A172 (cell line): ENCODE results near the gene ZNF593OS. TPM values are rescaled to one million over a fixed set of nuclear protein-coding genes. Genes with fewer than 3 reads are reported as not detected.

Experiments used
- DNase-seq: peaks from one replicate; pipeline ENCODE4 v3.0.0-alpha.2; 2015; ENCODE audit warnings: low spot score
- total RNA-seq: library from RNA; depleted of rRNA; stranded (reverse); fragments of >200 nt; shearing (Covaris generic); gene quantifications from 2 replicates; pipeline ENCODE4 v1.2.3, GENCODE V29; 2014

The ZNF593OS gene
- total RNA-seq, 1 experiment from 2014 or later: not detected

DNA sequence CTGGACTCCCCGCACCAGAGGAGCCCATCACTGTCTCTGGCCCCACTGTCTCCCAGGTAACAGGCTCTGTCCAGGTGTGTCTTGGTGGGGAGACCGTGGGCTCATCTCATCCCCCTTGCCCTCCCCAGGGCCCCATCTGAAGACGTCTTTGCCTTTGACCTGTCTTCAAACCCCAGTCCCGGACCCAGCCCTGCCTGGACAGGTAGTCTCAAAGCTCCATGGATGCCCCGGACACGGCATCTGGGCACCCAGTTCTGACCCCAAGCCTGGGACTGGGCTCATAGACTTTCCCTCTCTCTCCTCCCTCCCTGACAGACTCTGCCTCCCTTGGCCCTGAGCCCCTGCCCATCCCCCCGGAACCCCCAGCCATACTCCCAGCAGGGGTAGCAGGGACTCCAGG lies 12.5 kb upstream of the ZNF593OS start:
- DNase-seq: no peak

DNA sequence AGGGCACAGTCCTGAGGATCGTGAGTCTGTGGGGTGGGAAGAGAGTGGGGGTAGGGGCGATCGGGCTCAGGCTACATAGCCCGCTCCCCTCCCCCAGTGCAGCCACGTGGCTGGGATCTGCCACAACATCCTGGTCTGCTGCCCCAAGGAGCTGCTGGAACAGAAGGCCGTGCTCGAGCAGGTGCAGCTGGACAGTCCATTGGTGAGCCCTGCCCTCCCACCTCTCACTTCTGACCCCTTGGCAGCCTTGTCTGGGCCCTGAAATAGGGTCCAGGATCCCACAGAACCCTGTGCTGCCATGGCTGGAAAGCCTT lies 10.7 kb upstream of the ZNF593OS start:
- no peak for DNase-seq

- peak; percentile 20 for DNase-seq
These were observed 10.2 kb upstream of the ZNF593OS start for GRCh38 chr1:26181586-26182382.

DNA sequence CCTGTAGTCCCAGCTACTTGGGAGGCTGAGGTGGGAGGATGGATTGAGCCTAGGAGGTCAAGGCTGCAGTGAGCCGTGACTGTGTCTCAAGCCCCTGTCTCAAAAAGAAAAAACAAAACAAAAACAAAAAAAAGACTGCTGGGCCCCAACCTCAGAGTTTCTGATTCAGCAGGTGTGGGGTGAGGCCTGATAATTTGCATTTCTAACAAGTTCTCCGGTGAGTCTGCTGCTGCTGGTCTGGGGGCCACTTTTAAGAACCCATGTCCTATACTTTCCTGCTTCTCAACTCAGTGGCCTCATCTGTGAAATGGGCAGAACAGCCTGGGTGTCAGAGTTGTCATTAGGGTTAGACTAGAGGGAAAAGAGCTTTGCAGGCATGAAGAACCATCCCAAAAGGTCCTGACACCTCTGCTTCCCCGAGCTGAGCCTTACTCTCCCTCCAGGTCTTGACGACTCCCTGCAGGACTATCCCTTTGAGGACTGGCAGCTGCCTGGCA lies 8.4 kb upstream of the ZNF593OS start:
- DNase-seq: no peak

- no peak for DNase-seq
These were observed 5.6 kb upstream of the ZNF593OS start, which contains the start of gene CNKSR1 for GRCh38 chr1:26177182-26177684. TSS of gene CNKSR1 (plus strand) at chr1:26177491. CDS start at chr1:26177548, 57 bp downstream.

DNA sequence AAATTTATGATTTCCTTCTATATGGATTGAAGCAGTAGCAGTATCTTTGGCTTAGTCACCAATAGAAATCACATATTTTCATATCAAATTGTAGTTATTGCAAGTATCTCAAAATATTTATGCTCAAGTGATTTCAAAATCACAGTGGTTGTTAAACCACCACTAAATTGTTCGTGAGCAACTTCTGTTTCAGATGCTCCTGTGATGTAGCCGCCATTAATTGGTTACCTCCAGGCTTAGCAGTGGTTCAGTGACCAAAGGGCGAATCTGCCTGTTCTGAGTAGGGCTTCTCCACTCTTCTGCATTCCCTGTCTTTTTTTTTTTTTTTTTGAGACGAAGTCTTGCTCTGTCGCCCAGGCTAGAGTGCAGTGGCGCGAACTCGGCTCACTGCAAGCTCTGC lies 3.7 kb upstream of the ZNF593OS start:
- no peak for DNase-seq

DNA sequence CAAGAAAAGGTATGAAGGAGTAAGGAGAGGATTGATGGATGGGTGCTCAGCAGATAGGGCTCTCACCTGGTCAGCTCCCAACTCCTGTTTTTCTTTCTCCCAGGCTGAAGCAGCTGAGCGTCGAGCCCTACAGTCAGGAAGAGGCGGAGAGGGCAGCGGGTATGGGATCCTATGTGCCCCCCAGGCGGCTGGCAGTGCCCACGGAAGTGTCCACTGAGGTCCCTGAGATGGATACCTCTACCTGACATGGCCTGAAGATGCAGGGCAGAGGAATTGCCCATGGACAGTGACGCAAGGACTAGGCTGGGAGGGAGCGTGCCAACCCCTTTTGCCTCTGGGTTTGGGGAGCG lies 1.2 kb downstream of the ZNF593OS start:
- no peak for DNase-seq

DNA sequence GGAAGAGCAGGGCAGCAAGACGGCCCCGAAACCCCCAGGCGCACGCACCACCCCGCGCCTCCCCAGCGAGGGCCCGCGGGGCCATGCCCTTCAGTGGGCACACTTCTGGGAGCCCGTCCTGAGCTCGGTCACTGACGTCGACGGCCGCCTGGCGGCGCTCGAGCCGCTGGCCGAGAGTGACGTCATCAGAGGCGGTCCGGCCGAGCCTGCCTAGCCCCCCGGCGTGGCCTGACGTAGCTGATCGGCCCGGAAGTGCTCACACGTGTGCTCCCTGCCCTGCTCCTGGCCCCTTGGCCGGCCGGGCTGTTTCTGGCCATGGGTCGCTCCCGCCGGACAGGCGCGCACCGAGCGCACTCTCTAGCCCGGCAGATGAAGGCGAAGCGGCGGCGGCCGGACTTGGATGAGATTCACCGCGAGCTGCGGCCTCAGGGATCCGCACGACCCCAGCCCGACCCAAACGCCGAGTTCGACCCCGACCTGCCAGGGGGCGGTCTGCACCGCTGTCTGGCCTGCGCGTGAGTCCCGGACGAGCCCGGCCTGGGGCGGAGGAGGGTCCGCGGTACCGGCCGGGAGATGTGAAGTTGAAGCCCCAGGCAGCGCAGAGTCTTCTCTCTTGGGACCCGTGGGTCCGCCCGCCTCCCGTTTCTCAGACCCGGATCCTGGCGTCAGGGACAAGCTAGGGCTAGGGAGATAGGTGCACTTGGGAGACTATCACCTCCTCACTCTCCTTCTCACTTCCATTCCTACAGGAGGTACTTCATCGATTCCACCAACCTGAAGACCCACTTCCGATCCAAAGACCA lies 1.8 kb downstream of the ZNF593OS start, which contains the start of gene ZNF593:
Gene ZNF593 (plus strand): TSS at position 240 of the 803 bp plus-strand sequence. CDS start 76 bp downstream, at position 316.
- DNase-seq: peak; percentile 68

- DNase-seq: no peak
These were observed 2.5 kb downstream of the ZNF593OS start for GRCh38 chr1:26169198-26169554.

GRCh38 chr1:26168410-26169197 lies 3.0 kb downstream of the ZNF593OS start, which contains the start of gene C1orf232:
TSS of gene C1orf232 (minus strand) at chr1:26168963. CDS start at chr1:26168499, 464 bp downstream.
- no peak for DNase-seq

GRCh38 chr1:26166719-26167281 lies 4.8 kb downstream of the ZNF593OS start:
- DNase-seq: no peak

- DNase-seq: no peak
These were observed 6.5 kb downstream of the ZNF593OS start for GRCh38 chr1:26164861-26165842.

- DNase-seq: no peak
These were observed 7.4 kb downstream of the ZNF593OS start for GRCh38 chr1:26164036-26164860.

GRCh38 chr1:26163684-26164035 lies 8.0 kb downstream of the ZNF593OS start:
- no peak for DNase-seq

GRCh38 chr1:26162220-26162709 lies 9.4 kb downstream of the ZNF593OS start:
- no peak for DNase-seq

DNA sequence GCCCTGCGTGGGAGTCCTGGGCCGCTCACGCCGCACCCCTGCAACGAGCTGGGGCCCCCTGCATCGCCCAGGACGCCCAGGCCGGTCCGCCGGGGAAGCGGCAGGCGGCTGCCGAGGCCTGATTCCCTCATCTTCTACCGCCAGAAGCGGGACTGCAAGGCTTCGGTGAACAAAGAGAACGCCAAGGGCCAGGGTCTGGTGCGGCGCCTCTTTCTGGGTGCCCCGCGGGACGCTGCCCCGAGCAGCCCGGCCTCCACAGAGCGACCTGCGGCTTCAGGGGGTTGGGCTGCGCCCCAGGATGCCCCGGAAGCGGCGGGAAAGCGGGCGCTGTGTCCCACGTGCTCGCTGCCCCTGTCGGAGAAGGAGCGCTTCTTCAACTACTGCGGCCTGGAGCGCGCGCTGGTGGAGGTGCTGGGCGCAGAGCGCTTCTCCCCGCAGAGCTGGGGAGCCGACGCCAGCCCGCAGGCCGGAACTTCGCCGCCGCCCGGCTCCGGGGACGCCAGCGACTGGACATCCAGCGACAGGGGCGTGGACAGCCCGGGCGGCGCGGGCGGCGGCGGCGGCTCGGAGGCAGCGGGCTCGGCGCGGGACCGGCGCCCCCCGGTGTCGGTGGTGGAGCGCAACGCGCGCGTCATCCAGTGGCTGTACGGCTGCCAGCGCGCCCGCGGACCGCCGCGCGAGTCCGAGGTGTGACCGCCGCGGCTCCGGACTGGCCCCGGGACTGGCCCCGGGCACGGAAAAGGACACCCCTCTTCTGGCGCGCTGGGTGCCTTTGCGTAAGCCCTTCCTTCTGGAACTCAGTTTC lies 10.0 kb downstream of the ZNF593OS start:
- DNase-seq: no peak

- no peak for DNase-seq
These were observed 10.9 kb downstream of the ZNF593OS start for GRCh38 chr1:26160527-26161414.

- DNase-seq: no peak
These were observed 11.9 kb downstream of the ZNF593OS start for GRCh38 chr1:26159743-26160039.
